Astrocyte of the cerebellum (primary cell): ENCODE measurements around the gene ASTN2.

Source experiments
- DNase-seq: peaks from one replicate; pipeline ENCODE4 v3.0.0-alpha.2; 2011; ENCODE audit warnings: low read depth
- H3K4me3 ChIP-seq: 2 replicates; pipeline ENCODE4 v1.5.1; 2011; ENCODE audit warnings: mild to moderate bottlenecking, low read depth, low read length, moderate library complexity
- in situ Hi-C: cut with HindIII; loops from 2 replicates; pipeline ENCODE4 v1.10.0; 2017; ENCODE audit warnings: low sequenced_read_pairs
- TF ChIP-seq, protein P1 (sequence below): IDR thresholded peaks from 2 replicates; pipeline ENCODE4 v1.5.1; 2012; ENCODE audit warnings: low read length, low read depth, moderate library complexity, mild to moderate bottlenecking; ENCODE audit errors: missing control alignments

Gene ASTN2

GRCh38 chr9:116628716-116629115 is 786.1 kb downstream of the ASTN2 start:
- in situ Hi-C loops: no loop called here
- TF ChIP-seq, protein P1, sequence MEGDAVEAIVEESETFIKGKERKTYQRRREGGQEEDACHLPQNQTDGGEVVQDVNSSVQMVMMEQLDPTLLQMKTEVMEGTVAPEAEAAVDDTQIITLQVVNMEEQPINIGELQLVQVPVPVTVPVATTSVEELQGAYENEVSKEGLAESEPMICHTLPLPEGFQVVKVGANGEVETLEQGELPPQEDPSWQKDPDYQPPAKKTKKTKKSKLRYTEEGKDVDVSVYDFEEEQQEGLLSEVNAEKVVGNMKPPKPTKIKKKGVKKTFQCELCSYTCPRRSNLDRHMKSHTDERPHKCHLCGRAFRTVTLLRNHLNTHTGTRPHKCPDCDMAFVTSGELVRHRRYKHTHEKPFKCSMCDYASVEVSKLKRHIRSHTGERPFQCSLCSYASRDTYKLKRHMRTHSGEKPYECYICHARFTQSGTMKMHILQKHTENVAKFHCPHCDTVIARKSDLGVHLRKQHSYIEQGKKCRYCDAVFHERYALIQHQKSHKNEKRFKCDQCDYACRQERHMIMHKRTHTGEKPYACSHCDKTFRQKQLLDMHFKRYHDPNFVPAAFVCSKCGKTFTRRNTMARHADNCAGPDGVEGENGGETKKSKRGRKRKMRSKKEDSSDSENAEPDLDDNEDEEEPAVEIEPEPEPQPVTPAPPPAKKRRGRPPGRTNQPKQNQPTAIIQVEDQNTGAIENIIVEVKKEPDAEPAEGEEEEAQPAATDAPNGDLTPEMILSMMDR: no peak
- no peak overlapping the region for H3K4me3 ChIP-seq
- DNase-seq: no peak

GRCh38 chr9:116627433-116627832 is 787.4 kb downstream of the ASTN2 start:
- H3K4me3 ChIP-seq: no peak overlapping the region
- TF ChIP-seq, protein P1: no peak
- no peak for DNase-seq
- in situ Hi-C loops: no loop called here

DNA sequence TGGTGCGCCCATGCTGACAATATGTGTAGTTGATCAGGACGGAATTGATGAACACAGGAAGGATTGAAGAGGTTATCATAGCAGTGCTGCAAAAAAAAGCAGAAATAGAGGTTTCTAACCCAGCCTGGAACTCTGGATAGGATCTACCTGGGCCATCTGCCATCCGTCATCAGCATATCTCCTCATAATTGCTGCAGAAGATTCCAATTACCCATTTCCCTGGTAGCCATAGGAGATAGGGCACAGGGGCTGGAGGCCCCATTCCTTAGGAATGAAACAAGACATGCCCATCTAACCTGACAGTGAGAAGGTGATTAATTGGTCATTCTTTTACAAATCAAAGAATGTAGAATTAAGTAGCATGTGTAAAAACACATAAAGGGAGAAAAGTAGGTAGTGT is 788.1 kb downstream of the ASTN2 start:
- DNase-seq: no peak
- TF ChIP-seq, protein P1: no peak
- in situ Hi-C loops: no loop called here
- no peak overlapping the region for H3K4me3 ChIP-seq

DNA sequence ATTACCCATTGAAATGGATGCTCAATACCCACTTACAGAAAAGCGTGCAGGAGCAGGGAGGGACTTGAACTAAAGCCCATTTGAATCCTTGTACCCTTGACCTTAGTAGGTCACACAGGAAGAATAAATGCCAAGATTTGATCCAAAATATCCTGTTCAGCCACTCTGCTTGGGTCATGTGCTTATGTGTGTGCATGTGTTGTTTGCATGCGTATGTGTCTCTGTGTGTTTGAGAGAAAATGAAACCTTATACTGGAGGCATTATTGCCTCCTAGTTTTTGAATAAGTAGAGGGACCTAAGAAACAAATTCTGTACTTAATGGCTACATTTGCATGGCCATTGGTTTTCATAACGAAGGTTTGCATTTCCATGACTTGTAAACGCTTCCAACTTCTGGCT is 791.1 kb downstream of the ASTN2 start:
- in situ Hi-C loops: no loop called here
- H3K4me3 ChIP-seq: no peak overlapping the region
- DNase-seq: no peak
- TF ChIP-seq, protein P1: no peak

DNA sequence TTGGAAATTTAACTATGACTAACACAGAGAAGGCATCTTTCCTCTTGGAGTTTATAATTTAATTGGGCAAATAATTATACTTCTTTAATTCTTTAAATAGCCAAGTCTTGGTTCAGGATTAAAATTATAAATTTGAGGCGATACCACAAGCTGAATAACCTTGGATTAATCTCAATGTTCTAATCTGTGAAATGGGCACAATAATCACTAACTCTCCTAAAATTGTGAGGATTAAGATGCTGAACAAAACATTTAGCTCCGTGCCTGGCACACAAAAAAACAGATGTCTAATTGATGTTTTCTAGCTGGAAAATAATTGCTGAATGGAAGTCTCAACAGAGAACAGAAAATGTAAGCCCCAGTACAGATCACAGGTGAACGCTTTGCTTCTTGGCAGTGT is 797.5 kb downstream of the ASTN2 start:
- TF ChIP-seq, protein P1: no peak
- no peak for DNase-seq
- H3K4me3 ChIP-seq: no peak overlapping the region
- in situ Hi-C loops: no loop called here

- in situ Hi-C loops: no loop called here
- DNase-seq: no peak
- TF ChIP-seq, protein P1: no peak
- no peak overlapping the region for H3K4me3 ChIP-seq
Measured at GRCh38 chr9:116616304-116616914, 798.4 kb downstream of the ASTN2 start.

DNA sequence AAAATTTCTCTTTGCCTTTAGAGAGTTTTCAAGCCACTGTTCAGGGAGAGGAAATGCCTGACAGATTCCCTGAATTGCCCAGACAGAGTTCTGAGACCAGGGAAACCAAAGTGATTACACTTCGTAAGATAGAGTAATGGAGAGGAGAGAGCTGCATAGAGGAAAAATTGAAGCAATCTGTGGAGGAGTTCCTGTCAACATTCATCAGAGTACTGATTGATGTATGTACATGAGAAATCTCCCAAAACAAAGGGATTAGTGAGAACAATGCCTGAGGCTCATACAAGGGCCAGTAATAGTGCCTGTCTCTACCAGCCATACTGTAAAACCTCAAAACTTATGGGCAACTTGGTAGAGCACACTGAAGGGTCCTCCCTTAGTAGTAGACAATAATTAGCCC is 806.8 kb downstream of the ASTN2 start:
- H3K4me3 ChIP-seq: no peak overlapping the region
- no peak for DNase-seq
- TF ChIP-seq, protein P1: no peak
- in situ Hi-C loops: loop anchor here (5.0 kb wide), 1 partner anchor 34 kb away; no protein-coding TSS in a partner anchor
